Colonic mucosa (tissue), 4 donors: ENCODE data around the gene STK32C. TPM values are rescaled to one million over a fixed set of nuclear protein-coding genes. Genes with fewer than 3 reads are reported as not detected.

Source experiments
- DNase-seq: peaks from one replicate; pipeline ENCODE4 v3.0.0-alpha.2; 2020
- H3K27ac ChIP-seq: fragments of 200-600 bp; one replicate; pipeline ENCODE4 v1.8.0; 2021
- H3K27me3 ChIP-seq: fragments of 200-600 bp; one replicate; pipeline ENCODE4 v1.8.0; 2021
- H3K36me3 ChIP-seq: fragments of 200-600 bp; one replicate; pipeline ENCODE4 v1.8.0; 2021
- H3K4me1 ChIP-seq: fragments of 200-600 bp; one replicate; pipeline ENCODE4 v1.8.0; 2021; ENCODE audit warnings: mild to moderate bottlenecking
- H3K4me3 ChIP-seq: fragments of 200-600 bp; one replicate; pipeline ENCODE4 v1.8.0; 2021
- H3K9ac ChIP-seq, 2 donors: one replicate each; pipeline ENCODE4 v1.7.0; 2013; ENCODE audit warnings: control low read depth in 2 of 2, low read depth in 2 of 2, low read length in 2 of 2
- H3K9me3 ChIP-seq: fragments of 200-600 bp; one replicate; pipeline ENCODE4 v1.8.0; 2021
- CTCF ChIP-seq: fragments of 200-600 bp; IDR thresholded peaks from one replicate; pipeline ENCODE4 v1.8.0; 2022; ENCODE audit warnings: antibody characterized with exemption, mild to moderate bottlenecking
- intact Hi-C: fragments of 100-400 bp; cut with DNase I; formaldehyde crosslinking; loops from one replicate; pipeline ENCODE4 v1.14.1; 2022
- total RNA-seq, 2 donors: library from RNA; stranded (reverse); fragmentation: NEBNext Ultra II Directional in 1 of 2; extraction: Animal tissue kit (Norgen Biotek cat#: 25700) in 1 of 2; gene quantifications; one replicate each; pipeline ENCODE4 v1.2.1, GENCODE V29; 2021
- donor health status: healthy.
- donor health status: DM: no; HTN: no; CAD: no.
- donor health status: DM: no; HTN: no; CAD: no.

STK32C gene
- total RNA-seq, 2 donors from 2014 or later = 9.2 to 14.5 TPM

DNA sequence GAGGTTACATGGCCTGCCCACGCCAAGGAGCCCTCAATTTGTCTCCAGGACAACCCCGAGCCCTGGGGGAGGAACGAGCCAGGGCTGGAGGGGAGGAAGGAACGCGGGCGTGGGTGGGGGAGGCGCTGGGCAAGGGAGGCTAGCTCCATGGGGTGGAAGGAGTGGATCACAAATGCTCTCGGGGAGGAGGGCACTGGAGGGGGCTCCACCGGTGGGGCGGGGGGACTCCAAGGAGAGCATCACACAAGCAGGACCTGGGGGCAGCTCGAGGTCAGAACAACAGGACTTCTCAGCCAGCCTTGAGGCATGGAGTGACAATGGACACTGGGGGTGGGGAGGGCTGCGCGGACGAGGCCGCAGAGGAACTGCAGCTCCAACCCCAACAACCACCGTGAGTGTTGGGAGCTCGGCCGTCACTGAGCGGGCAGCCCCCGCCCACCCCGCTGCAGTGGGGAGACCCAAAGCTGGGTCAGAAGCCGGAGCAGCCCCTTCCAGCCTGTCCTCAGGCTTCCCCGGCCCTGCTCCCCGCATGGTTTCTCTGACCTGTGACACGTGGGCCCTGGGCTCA, 41.1 kb downstream of the STK32C start:
- Histone ChIP-seq H3K9ac (no peak overlapping the region), H3K27ac (no peak overlapping the region), H3K36me3 (no peaks in the 10 kb centered on the region), H3K27me3 (no peaks in the 10 kb centered on the region), H3K9me3 (no peaks in the 10 kb centered on the region), H3K4me3 (no peak overlapping the region), H3K4me1 (no peaks in the 10 kb centered on the region)
- no peak for TF ChIP-seq CTCF
- intact Hi-C loops = no loop called here
- DNase-seq = no peak

GRCh38 chr10:132265890-132266496, 41.8 kb downstream of the STK32C start:
- intact Hi-C loops = no loop called here
- Histone ChIP-seq H3K36me3 (no peaks in the 10 kb centered on the region), H3K27me3 (no peaks in the 10 kb centered on the region), H3K4me3 (no peak overlapping the region), H3K27ac (no peak overlapping the region), H3K9me3 (no peaks in the 10 kb centered on the region), H3K9ac (no peak overlapping the region), H3K4me1 (no peaks in the 10 kb centered on the region)
- TF ChIP-seq CTCF = no peak
- DNase-seq = no peak

DNA sequence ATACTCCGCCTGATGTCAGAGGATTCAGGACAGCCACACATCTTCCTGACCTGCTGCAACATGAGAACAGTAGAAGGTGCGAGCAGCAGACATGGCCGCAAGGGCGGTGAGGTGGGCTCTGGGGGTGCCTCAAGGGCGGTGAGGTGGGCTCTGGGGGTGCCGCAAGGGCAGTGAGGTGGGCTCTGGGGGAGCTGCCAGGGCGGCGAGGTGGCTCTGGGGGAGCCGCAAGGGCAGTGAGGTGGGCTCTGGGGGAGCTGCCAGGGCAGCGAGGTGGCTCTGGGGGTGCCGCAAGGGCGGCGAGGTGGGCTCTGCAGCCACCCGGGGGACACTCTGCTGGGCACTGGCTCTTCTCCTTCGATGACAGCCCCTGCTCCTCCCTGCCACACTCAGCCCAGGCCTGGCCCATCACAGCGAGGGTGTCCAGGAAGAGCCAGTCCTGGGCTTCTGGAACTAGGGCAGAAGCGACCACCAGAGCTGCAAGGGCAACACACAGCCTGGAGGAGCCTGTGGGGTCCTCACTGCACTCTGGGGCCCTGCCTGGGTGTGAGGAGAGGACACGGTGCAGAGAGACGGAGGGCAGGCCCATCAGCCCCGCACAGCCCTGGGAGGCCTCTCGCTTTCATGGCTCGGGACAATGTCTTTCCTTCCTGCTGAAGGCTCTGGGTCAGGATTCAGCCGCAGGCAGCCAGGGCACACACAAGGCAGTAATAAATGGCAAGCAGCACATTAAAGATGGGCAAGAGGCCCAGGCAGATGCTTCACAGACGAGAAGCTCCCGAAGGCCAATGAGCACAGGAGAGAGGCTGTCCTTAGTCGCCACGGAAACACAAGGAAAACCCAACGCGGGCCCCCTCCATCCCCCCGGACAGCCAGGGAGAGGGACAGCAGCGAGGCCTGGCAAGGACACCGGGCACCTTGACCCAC, 42.5 kb downstream of the STK32C start:
- Histone ChIP-seq H3K9me3 (no peaks in the 10 kb centered on the region), H3K9ac (no peak overlapping the region), H3K36me3 (no peaks in the 10 kb centered on the region), H3K4me3 (no peak overlapping the region), H3K4me1 (no peaks in the 10 kb centered on the region), H3K27me3 (no peaks in the 10 kb centered on the region), H3K27ac (no peak overlapping the region)
- no peak for DNase-seq
- TF ChIP-seq CTCF = no peak
- intact Hi-C loops = no loop called here

DNA sequence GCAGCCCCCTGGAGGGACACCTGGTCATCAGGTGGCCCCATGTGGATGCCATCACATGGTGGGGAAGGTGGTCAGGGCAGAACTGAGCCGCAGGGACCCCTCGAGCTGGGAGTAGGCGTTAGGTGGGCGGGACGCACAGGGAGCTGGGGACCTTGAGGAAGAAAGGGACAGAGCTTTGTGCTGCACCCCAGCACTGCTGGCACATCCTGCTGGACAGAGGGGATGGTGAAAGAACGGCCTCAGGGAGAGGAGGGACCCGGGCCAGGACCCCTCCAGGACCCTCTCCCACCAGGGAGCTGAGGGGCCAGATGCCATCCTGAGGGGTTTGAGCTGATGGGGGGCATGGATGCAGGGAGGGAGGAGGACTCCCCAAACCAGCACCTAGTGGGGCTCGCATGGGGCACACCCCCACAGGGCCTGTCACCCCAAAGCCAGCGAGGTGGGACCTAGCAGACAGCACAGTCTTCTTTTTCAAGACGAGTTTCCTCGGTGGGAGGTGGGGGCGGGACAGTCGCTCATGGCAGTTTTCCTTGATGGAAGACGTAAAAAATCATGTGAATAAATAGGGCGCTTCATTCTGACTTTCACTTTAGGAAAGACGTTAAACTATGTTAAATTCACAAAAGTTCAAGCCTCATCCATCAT, 43.3 kb downstream of the STK32C start:
- H3K27ac ChIP-seq = no peak overlapping the region

More for the DNA sequence above, 43.3 kb downstream of the STK32C start:
- no peak for DNase-seq
- no peaks in the 10 kb centered on the region for H3K27me3 ChIP-seq
- no peaks in the 10 kb centered on the region for H3K36me3 ChIP-seq
- no peak for TF ChIP-seq CTCF
- no peak overlapping the region for H3K9ac ChIP-seq
- H3K9me3 ChIP-seq = no peaks in the 10 kb centered on the region
- H3K4me3 ChIP-seq = no peak overlapping the region
- intact Hi-C loops = no loop called here
- H3K4me1 ChIP-seq = no peaks in the 10 kb centered on the region
